Measurements from ENCODE around the gene RBCK1.
A peak's percentile ranks its signal among the peaks of the same experiment; 100 is the strongest.

RBCK1 gene

DNA sequence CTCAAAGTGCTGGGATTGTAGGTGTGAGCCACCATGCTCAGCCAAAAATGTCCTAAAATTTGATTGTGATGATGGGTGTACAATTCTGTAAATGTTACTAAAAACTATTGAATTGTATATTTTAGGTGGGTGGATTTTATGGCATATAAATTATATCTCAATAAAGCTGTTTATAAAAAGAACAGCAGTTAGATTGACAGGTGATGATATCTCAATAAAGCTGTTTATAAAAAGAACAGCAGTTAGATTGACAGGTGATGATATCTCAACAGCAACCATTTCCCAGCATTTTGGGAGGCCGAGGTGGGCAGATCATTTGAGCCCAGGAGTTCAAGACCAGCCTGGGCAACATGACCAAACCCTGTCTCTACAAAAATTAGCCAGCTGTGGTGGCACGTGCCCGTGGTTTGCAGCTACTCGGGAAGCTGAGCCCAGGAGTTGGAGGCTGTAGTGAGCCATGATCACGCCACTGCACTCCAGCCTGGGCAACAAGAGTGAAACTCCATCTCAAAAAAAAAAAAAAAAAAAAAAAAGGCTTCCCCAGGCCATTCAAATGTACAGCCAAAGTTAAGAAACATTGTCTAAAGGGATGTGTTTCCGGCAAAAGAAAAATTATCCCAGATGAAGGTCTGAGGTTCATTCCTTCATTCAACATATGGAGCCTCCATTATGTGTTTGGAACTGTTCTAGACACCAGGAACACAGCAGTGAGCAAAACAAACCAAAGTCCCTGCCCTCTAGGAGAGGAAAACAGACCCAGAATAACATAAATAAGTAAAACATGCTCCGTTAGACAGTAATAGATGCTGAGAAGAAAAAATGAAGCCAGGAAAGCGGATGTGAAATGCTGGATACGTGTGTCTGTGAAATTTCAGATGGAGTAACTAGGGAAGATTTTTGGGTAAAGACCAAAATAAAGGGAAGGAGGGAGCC lies 1.6 kb upstream of the RBCK1 start:
- H3K36me3 ChIP-seq = peaks cover 20% of the 10 kb centered on the region
- peaks cover 21% of the 10 kb centered on the region for H4K20me1 ChIP-seq
- no peaks in the 10 kb centered on the region for H3K27me3 ChIP-seq
- peaks cover 7% of the 10 kb centered on the region for H3K9me3 ChIP-seq
- no peak for TF ChIP-seq Cebpa-rat (IDR thresholded peaks at IDR 0.05)
- H3K4me3 ChIP-seq = peak overlapping the region; percentile 99; the same call in 1 of the 2 replicates
- peaks cover 40% of the 10 kb centered on the region for H3K4me1 ChIP-seq
- H3K27ac ChIP-seq = no peak overlapping the region
- 0 out of 2 replicates have a peak overlapping the region, but pooled peaks have one; percentile 76 for H3K9ac ChIP-seq
- peak overlapping the region; percentile 94 for H3K4me2 ChIP-seq

DNA sequence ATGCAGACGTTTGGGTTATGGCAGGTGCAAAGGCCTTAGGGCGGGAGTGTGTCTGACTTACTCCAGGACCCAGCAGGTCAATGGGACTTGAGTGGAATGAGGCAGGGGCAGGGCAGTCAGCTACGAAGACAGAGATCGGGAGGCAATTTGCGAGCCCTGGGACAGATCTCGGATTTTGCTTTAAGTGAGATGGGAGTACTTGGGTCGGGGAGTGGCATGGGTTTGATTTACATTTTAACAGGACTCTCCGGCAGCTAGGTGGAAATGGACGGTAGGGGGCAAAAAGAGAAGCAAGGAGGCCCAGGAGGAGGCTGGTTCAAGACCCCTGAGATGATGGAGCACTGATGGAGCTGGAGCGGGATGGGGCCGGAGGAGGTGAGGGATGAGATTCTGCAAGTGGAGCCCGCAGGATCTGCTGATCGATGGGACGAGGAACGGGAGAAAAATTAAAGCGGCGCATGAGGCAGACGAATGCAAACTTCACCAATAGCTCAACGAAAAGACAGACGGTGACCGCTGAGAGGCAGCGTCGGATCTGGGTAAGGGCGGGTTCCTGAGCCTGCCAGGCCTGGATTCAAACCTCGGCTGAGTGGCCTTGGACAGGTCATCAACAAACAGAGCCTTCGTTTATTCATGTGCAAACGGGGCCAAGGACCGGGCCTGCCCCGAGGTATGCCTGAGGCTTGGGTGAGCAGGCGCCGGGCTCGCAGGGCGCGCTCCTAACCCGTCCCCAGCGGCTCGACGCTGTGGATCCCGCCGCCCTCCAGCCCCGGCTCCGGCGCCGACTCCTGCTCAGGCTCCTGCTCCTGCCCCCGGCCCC lies 756 bp upstream of the RBCK1 start:
- no peak for TF ChIP-seq Cebpa-rat (IDR thresholded peaks at IDR 0.05)
- Histone ChIP-seq H3K9ac (peak overlapping the region; percentile 76), H3K36me3 (peaks cover 29% of the 10 kb centered on the region), H3K4me2 (peak overlapping the region; percentile 94), H3K27me3 (no peaks in the 10 kb centered on the region), H4K20me1 (peaks cover 21% of the 10 kb centered on the region), H3K4me1 (peaks cover 33% of the 10 kb centered on the region), H3K4me3 (peak overlapping the region; percentile 99), H3K27ac (peak overlapping the region; percentile 53; the same call in 1 of the 2 replicates), H3K9me3 (peaks cover 16% of the 10 kb centered on the region)

DNA sequence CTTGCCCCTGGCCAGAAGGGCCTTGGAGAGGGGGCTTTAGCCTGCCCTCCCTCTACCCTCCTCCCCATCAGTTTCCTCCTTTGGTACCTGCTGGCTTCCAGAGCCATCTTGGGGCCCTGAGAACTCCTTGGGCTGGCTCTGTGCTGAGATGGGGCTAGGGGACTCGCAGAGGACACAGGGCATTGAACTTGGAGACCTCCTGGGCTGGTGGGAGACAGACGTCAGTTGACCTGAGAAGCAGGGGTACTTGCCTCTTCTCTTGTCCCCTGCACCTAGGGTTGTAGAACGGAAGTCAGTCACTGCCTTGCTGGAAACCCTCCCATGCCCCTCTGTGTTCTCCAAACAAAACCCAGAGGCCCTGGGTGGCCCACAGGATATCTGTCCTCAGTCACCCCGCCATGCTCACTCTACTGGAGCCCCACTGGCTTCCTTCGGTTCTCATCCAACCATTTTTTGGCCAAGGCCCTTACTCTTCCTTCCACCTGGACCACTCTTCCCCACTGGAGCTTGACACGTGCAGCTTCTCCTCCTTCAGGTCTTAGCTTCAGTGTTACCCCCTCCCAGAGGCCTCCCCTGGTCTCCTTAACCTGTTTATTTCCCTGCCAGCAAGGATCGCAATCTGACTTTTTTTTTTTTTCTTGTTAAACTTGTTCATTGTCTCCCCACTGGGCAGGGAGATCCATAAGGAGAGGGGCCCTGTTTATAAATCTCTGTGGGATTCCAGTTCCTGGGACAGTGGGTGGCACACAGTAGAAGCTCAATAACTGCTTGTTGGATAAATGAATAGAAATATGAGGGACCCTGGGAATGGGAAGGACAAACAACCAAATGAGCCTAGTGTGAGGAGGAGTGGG lies 971 bp downstream of the RBCK1 start:
- H3K9ac ChIP-seq = peak overlapping the region; percentile 95
- H3K27ac ChIP-seq = peak overlapping the region; percentile 95
- peaks cover 40% of the 10 kb centered on the region for H3K36me3 ChIP-seq
- peak overlapping the region; percentile 99 for H3K4me3 ChIP-seq
- H3K9me3 ChIP-seq = peaks cover 17% of the 10 kb centered on the region
- no peak for TF ChIP-seq Cebpa-rat (IDR thresholded peaks at IDR 0.05)
- H3K27me3 ChIP-seq = no peaks in the 10 kb centered on the region
- peaks cover 28% of the 10 kb centered on the region for H3K4me1 ChIP-seq
- H4K20me1 ChIP-seq = peaks cover 30% of the 10 kb centered on the region
- peak overlapping the region; percentile 94 for H3K4me2 ChIP-seq

DNA sequence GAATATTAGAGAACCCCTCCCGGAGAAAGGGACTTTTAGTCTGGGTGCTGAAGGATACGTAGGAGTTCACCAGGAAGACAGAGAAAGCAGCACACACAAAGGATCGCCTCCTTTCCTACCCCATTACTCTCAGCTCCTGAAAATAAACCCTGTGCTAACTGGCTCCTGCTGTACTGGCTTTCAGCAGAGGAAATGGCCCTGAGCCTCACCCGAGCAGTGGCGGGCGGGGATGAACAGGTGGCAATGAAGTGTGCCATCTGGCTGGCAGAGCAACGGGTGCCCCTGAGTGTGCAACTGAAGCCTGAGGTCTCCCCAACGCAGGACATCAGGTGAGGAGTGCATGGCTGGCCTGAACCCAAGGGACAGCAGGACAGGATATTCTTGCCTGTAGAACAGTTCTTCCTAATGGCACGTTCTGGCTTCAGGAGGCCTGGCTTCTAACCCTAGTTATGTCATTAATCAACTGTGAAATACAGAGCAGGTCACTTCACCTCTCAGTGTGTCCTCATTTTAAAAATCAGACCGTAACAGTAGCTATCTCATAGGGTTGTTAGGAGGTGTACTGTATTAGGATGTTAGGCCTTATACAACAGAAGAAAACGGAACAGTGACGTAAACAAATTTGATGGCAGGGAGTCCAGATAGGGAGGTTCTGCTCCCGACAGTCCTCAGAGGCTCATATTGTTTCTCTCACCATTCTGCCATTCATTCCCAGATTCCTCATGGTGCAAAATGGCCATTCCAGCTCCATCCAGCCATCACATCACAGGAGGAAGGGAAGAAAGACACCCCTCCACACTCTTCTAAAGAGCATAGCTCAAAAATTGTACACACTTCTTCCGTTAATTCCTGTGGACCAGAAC lies 1.8 kb downstream of the RBCK1 start:
- no peak for TF ChIP-seq Cebpa-rat (IDR thresholded peaks at IDR 0.05)
- H3K9me3 ChIP-seq = peaks cover 17% of the 10 kb centered on the region
- H3K9ac ChIP-seq = peak overlapping the region; percentile 95
- H4K20me1 ChIP-seq = peaks cover 38% of the 10 kb centered on the region
- H3K27ac ChIP-seq = peak overlapping the region; percentile 95; the same call in 1 of the 2 replicates
- H3K27me3 ChIP-seq = no peaks in the 10 kb centered on the region
- peaks cover 28% of the 10 kb centered on the region for H3K4me1 ChIP-seq
- peaks cover 40% of the 10 kb centered on the region for H3K36me3 ChIP-seq
- peak overlapping the region; percentile 99; the same call in 1 of the 2 replicates for H3K4me3 ChIP-seq
- H3K4me2 ChIP-seq = peak overlapping the region; percentile 94

DNA sequence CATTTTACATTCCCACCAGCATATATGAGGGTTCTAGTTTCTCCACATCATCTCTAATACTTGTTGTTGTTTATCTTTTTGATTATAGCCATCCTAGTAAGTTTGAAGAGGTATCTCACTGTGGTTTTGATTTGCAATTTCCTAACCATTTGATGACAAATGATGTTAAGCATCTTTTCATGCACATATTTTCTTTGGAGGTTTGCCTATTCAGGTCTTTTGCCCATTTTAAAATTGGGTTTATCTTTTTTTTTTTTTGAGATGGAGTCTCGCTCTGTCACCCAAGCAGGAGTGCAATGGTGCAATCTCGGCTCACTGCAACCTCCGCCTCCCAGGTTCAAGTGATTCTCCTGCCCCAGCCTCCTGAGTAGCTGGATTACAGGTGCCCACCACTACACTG lies 4.0 kb downstream of the RBCK1 start:
- peaks cover 59% of the 10 kb centered on the region for H4K20me1 ChIP-seq
- TF ChIP-seq Cebpa-rat (IDR thresholded peaks at IDR 0.05) = no peak

DNA sequence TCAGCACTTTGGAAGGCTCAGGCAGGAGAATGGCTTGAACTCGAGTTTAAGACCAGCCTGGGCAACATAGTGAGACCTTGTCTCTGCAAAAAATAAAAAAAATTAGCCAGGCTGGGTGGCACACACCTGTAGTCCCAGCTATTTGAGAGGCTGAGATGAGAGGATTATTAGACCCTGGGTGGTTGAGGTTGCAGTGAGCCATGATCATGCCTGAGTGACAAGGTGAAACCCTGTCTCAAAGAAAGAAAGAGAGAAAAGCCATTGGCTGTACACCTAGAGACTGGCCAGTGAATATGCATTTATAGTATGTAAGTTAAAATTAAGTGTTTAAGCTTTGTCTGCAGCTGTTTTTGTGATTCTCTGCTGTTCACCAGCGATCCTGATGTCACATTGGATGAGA lies 6.1 kb downstream of the RBCK1 start:
- H3K4me3 ChIP-seq = no peak overlapping the region
- peaks cover 21% of the 10 kb centered on the region for H3K4me1 ChIP-seq
- TF ChIP-seq Cebpa-rat (IDR thresholded peaks at IDR 0.05) = no peak
- H3K27ac ChIP-seq = no peak overlapping the region
- H3K9me3 ChIP-seq = peaks cover 17% of the 10 kb centered on the region
- peaks cover 63% of the 10 kb centered on the region for H4K20me1 ChIP-seq
- H3K4me2 ChIP-seq = no peak overlapping the region
- no peak overlapping the region for H3K9ac ChIP-seq
- H3K36me3 ChIP-seq = peaks cover 69% of the 10 kb centered on the region
- H3K27me3 ChIP-seq = no peaks in the 10 kb centered on the region

More for the DNA sequence above, 4.0 kb downstream of the RBCK1 start:
- Histone ChIP-seq H3K27me3 (no peaks in the 10 kb centered on the region), H3K4me3 (no peak overlapping the region), H3K27ac (no peak overlapping the region), H3K4me1 (peaks cover 21% of the 10 kb centered on the region), H3K4me2 (no peak overlapping the region), H3K9ac (no peak overlapping the region), H3K36me3 (peaks cover 55% of the 10 kb centered on the region), H3K9me3 (peaks cover 17% of the 10 kb centered on the region)

DNA sequence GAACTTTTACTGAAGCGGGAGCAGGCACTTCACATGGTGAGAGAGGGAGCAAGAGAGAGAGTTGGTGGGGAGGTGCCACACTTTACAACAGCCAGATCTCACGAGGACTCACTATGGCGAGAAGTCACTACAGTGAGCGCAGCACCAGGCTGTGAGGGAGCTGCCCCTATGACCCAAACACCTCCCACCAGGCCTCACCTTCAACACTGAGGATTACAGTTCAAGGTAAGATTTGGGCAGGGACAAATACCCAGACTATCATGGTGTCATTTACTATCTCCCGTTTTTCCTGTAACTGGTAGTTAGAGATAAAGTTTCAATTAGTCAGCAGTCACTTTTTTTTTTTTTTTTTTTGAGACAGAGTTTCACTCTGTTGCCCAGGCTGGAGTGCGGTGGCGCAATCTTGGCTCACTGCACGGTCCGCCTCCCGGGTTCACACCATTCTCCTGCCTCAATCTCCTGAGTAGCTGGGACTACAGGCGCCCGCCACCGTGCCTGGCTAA lies 7.8 kb downstream of the RBCK1 start:
- no peak for TF ChIP-seq Cebpa-rat (IDR thresholded peaks at IDR 0.05)
- Histone ChIP-seq H3K27ac (no peak overlapping the region), H3K4me1 (peaks cover 9% of the 10 kb centered on the region; the same call in 1 of the 2 replicates), H3K36me3 (peaks cover 69% of the 10 kb centered on the region), H4K20me1 (peaks cover 53% of the 10 kb centered on the region), H3K4me3 (no peak overlapping the region), H3K4me2 (no peak overlapping the region), H3K9ac (no peak overlapping the region), H3K27me3 (no peaks in the 10 kb centered on the region), H3K9me3 (peaks cover 15% of the 10 kb centered on the region)

Measured in BLaER1 (cell line).